Skeletal muscle tissue (tissue), 4 donors: Measurements from ENCODE around the gene CCNL1. TPM values are rescaled to one million over a fixed set of nuclear protein-coding genes. Genes with fewer than 3 reads are reported as not detected.
A peak's percentile ranks its signal among the peaks of the same experiment; 100 is the strongest.

Experiments used
- H3K27ac ChIP-seq: one replicate; pipeline ENCODE4 v1.7.0; 2013; ENCODE audit warnings: mild to moderate bottlenecking, low read depth, low read length, inconsistent platforms
- H3K27me3 ChIP-seq, 3 donors: one replicate each; pipeline ENCODE4 v1.7.0; 2013; ENCODE audit warnings: low read length in 3 of 3; ENCODE audit not compliant: control insufficient read depth in 3 of 3, insufficient read depth in 3 of 3
- H3K36me3 ChIP-seq, 3 donors: one replicate each; pipeline ENCODE4 v1.7.0; 2013; ENCODE audit warnings: low read length in 3 of 3; ENCODE audit not compliant: control insufficient read depth in 3 of 3, insufficient read depth in 3 of 3
- H3K4me1 ChIP-seq, 3 donors: one replicate each; pipeline ENCODE4 v1.7.0; 2013; ENCODE audit warnings: low read length in 3 of 3, mild to moderate bottlenecking in 3 of 3; ENCODE audit not compliant: control insufficient read depth in 3 of 3, insufficient read depth in 3 of 3
- H3K4me3 ChIP-seq, 3 donors: one replicate each; pipeline ENCODE4 v1.7.0; 2013; ENCODE audit warnings: low read length in 3 of 3
- H3K9ac ChIP-seq, 3 donors: one replicate each; pipeline ENCODE4 v1.7.0; 2013; ENCODE audit warnings: low read length in 3 of 3, mild to moderate bottlenecking in 3 of 3, moderate library complexity in 2 of 3, low read depth in 1 of 3
- H3K9me3 ChIP-seq, 3 donors: one replicate each; pipeline ENCODE4 v1.7.0; 2013; ENCODE audit warnings: low read length in 3 of 3; ENCODE audit not compliant: control insufficient read depth in 3 of 3
- total RNA-seq: library from RNA; depleted of rRNA; stranded (reverse); fragments of >200 nt; gene quantifications from one replicate; pipeline ENCODE4 v1.2.3, GENCODE V29; 2014
- donor health status: Osteomylitis.

CCNL1 gene
- total RNA-seq, 1 donor from 2014 or later: 52.7 TPM

- H3K4me1 ChIP-seq: peaks cover 64 to 81% (median 76%) of the 10 kb centered on the region in 3 donors
- H3K27ac ChIP-seq: peak overlapping the region; percentile 76
- no peaks in the 10 kb centered on the region for H3K27me3 ChIP-seq
- no peak overlapping the region for H3K4me3 ChIP-seq
- H3K36me3 ChIP-seq: peaks cover 0 to 4% (median 0%) of the 10 kb centered on the region in 3 donors
- H3K9ac ChIP-seq: peak overlapping the region in 1 of 3 donors; percentile 28
- H3K9me3 ChIP-seq: no peaks in the 10 kb centered on the region
These were observed 26.3 kb downstream of the CCNL1 start for GRCh38 chr3:157133434-157134320.

GRCh38 chr3:157132936-157133335 is 27.0 kb downstream of the CCNL1 start:
- Histone ChIP-seq H3K9ac (no peak overlapping the region), H3K27ac (peak overlapping the region; percentile 76)

GRCh38 chr3:157132341-157132740 is 27.6 kb downstream of the CCNL1 start:
- Histone ChIP-seq H3K27me3 (no peaks in the 10 kb centered on the region), H3K27ac (peak overlapping the region; percentile 76), H3K4me3 (no peak overlapping the region), H3K36me3 (no peaks in the 10 kb centered on the region), H3K9me3 (no peaks in the 10 kb centered on the region), H3K9ac (no peak overlapping the region), H3K4me1 (peaks cover 66 to 80% (median 72%) of the 10 kb centered on the region in 3 donors)

More at GRCh38 chr3:157132936-157133335, 27.0 kb downstream of the CCNL1 start:
- no peaks in the 10 kb centered on the region for H3K36me3 ChIP-seq
- no peak overlapping the region for H3K4me3 ChIP-seq
- H3K27me3 ChIP-seq: no peaks in the 10 kb centered on the region
- H3K9me3 ChIP-seq: no peaks in the 10 kb centered on the region
- H3K4me1 ChIP-seq: peaks cover 66 to 81% (median 76%) of the 10 kb centered on the region in 3 donors

DNA sequence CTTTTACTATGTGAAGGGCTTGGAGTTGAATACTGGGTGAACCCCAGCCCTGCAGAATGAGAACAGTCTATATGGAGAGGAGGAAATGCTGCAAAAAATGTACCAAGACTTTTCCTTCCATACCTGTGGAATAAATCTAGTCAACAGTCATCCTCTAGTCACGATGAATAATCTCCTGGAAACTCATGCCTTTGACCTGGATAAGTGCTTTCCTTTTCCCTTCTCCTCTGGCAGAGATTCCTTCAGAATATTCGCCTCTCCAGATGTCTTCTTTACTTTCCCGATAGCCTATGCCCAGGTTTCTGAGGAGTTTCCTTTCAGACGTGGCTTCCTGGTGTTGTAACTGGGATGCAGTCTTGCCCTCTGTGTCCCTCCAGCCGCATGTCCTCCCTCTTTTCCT is 28.1 kb downstream of the CCNL1 start:
- Histone ChIP-seq H3K4me1 (peaks cover 61 to 75% (median 67%) of the 10 kb centered on the region in 3 donors), H3K4me3 (no peak overlapping the region), H3K36me3 (no peaks in the 10 kb centered on the region), H3K27ac (no peak overlapping the region), H3K9me3 (no peaks in the 10 kb centered on the region), H3K27me3 (no peaks in the 10 kb centered on the region), H3K9ac (no peak overlapping the region)

DNA sequence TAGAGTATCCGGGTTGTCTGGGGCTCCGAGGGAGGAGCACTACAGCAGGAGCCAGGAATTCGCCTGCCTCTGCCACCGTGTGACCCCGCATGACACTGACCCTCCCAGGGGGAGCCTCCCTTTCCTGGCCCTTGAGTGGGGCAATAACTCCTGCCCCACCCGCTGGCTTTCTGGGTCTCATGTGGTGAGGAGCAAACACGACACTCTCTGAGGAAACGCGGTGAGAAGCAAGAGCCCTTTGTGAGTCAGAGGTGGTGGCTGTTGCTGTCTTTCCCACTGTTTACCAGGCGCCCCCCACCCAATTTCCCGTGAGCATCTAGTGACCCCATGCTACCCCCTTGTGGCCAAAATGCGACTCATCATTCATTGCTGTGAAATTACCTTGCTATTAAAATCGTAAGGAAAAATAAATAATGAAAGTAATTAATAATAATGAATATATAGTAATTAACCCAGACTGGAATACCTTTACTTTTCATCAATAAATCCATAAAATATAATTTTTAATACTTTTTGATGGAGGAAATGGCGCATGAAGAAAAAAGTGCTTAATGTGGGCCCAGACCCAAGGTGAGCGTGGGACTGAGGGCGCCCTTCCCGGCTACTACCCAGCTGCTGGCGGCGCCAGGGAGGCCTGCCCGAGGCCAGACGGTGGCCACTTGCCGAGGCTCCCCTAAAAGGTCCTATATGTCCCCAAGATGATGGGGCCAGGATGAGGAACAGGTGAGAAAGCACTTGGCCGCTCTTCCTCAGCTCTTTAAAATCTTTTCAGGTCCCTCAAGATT is 29.3 kb downstream of the CCNL1 start:
- Histone ChIP-seq H3K27me3 (no peaks in the 10 kb centered on the region), H3K27ac (peak overlapping the region; percentile 78), H3K4me3 (peak overlapping the region; percentile 39 to 70 (median 62)), H3K9me3 (no peaks in the 10 kb centered on the region), H3K36me3 (no peaks in the 10 kb centered on the region), H3K4me1 (peaks cover 54 to 63% (median 55%) of the 10 kb centered on the region in 3 donors), H3K9ac (peak overlapping the region; percentile 55 to 74 (median 65))

DNA sequence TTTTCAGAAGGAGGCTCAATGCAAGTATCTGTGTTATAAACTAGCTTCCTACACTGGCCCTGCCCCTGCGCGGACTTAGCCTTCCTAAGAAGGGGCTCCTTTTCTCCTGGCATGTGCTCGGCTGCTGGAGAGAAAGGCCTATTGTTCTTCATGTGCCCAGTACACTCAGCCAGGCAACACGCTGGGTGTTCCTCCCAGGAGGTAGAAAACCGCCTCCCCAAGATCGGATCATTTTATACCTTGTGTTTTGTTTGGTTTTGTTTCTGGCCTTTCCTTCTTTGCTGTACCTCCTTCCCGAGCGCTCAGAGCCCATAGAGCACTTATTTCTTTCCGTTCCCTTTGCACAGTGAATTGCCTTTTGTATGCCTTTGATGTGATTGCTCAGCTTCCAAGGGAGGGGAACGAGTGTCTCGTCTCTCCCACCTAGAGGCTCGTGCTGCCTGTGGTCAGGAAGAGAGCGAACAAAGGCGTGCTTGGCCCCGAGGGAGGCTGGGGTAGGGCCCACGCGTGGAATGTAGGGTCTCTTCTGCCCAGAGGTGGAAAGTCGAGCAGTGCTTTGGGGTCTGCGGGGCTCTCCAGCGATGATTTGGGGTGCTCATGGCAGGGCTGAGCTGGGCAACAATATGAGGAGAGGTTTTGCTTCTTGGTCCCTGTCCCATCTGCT is 30.0 kb downstream of the CCNL1 start:
- Histone ChIP-seq H3K9ac (peak overlapping the region; percentile 55 to 74 (median 65)), H3K4me1 (peaks cover 48 to 58% (median 51%) of the 10 kb centered on the region in 3 donors), H3K27ac (peak overlapping the region; percentile 78), H3K27me3 (no peaks in the 10 kb centered on the region), H3K36me3 (no peaks in the 10 kb centered on the region), H3K4me3 (peak overlapping the region; percentile 39 to 70 (median 62)), H3K9me3 (no peaks in the 10 kb centered on the region)

DNA sequence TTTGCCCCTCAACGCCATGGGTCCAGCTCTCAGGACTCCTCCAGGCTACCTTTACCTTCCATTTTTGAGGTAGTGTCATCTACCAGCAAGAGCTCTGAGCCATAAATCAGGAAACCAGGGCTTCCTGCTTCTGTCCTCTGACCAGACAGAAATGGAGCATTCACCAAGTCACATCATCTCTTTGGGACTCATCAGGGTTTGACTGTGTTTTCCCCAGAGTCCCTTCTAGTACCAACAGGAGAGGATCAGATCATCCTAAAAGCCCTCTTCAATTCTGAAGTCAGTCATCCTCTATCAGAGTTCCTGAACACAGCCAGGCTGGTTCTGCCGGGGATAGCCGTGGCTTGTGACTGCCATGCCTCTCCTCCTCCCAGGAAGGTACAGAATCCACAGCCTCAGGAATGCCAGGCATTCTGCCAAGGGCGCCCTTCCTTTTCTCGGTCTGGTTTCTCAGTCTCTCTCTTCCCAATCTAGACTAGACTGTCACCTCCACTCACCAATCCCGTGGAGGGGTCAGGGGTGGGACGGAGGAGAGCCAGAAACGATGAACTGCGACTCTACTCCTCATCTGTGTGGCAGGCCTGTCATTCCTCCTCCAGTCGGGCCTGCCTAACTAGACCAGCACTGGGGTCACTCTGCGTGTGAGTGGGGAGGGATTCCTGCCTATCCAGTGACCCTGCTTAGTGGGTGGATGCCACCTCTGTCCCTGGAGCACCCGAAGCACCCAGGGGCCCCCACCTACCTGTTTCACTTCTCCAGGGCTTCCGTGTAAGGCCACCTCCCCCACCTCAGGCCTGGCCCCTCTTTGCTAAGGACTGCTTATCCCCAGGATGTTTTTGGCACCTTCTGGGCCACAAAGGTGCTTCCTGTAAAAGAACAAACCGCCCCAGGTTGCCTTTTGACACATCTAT is 30.9 kb downstream of the CCNL1 start:
- Histone ChIP-seq H3K27me3 (no peaks in the 10 kb centered on the region), H3K36me3 (no peaks in the 10 kb centered on the region), H3K9ac (no peak overlapping the region), H3K4me3 (no peak overlapping the region), H3K9me3 (no peaks in the 10 kb centered on the region), H3K27ac (peak overlapping the region; percentile 78), H3K4me1 (peaks cover 39 to 48% (median 41%) of the 10 kb centered on the region in 3 donors)

- Histone ChIP-seq H3K4me1 (peaks cover 32 to 39% (median 32%) of the 10 kb centered on the region in 3 donors), H3K27ac (peak overlapping the region; percentile 78), H3K9ac (no peak overlapping the region), H3K9me3 (no peaks in the 10 kb centered on the region), H3K4me3 (no peak overlapping the region), H3K27me3 (no peaks in the 10 kb centered on the region), H3K36me3 (no peaks in the 10 kb centered on the region)
These were observed 31.8 kb downstream of the CCNL1 start for GRCh38 chr3:157127831-157128767.
